ENCODE measurements around the gene RASAL3.

GRCh38 chr19:15418231-15418578, 46.1 kb downstream of the RASAL3 start:
- TF ChIP-seq POLR2A (IDR thresholded peaks at IDR 0.05; ENCODE audit: borderline replicate concordance, extremely low read depth, insufficient read depth, insufficient read length): no peak
- no peak for TF ChIP-seq SIN3A (IDR thresholded peaks at IDR 0.05; ENCODE audit: low read depth)
